ENCODE data around the gene HTR5A.

- TF ChIP-seq, protein P1, sequence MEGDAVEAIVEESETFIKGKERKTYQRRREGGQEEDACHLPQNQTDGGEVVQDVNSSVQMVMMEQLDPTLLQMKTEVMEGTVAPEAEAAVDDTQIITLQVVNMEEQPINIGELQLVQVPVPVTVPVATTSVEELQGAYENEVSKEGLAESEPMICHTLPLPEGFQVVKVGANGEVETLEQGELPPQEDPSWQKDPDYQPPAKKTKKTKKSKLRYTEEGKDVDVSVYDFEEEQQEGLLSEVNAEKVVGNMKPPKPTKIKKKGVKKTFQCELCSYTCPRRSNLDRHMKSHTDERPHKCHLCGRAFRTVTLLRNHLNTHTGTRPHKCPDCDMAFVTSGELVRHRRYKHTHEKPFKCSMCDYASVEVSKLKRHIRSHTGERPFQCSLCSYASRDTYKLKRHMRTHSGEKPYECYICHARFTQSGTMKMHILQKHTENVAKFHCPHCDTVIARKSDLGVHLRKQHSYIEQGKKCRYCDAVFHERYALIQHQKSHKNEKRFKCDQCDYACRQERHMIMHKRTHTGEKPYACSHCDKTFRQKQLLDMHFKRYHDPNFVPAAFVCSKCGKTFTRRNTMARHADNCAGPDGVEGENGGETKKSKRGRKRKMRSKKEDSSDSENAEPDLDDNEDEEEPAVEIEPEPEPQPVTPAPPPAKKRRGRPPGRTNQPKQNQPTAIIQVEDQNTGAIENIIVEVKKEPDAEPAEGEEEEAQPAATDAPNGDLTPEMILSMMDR (IDR thresholded peaks at IDR 0.05), result no peak
- TF ChIP-seq POLR2A (IDR thresholded peaks at IDR 0.05), result no peak
Observed at GRCh38 chr7:155123413-155123812, 53.3 kb downstream of the HTR5A start.

Data from Peyer's patch (tissue), 4 donors.